GM12892 (cell line): ENCODE results near the gene KDM1B.

ENCODE experiments used
- POLR2A ChIP-seq: IDR thresholded peaks from 2 replicates; pipeline ENCODE4 v1.6.1; 2011; ENCODE audit warnings: low read depth, low read length, control low read depth
- POLR2AphosphoS5 ChIP-seq: IDR thresholded peaks from 2 replicates; pipeline ENCODE4 v1.6.1; 2011; ENCODE audit warnings: low read depth, low read length, control low read depth
- TAF1 ChIP-seq: IDR thresholded peaks from 2 replicates; pipeline ENCODE4 v1.6.1; 2011; ENCODE audit warnings: low read depth, mild to moderate bottlenecking, control low read depth, low read length, borderline replicate concordance

- TF ChIP-seq POLR2A, result no peak
- no peak for TF ChIP-seq TAF1
- TF ChIP-seq POLR2AphosphoS5, result no peak
Observed at GRCh38 chr6:18269253-18269652, 114.0 kb downstream of the KDM1B start.
